Panc1 (cell line): ENCODE data around the gene SH3RF2.

Source experiments
- POLR2AphosphoS5 ChIP-seq: IDR thresholded peaks from 2 replicates; pipeline ENCODE4 v1.6.1; 2012; ENCODE audit warnings: mild to moderate bottlenecking, low read depth, low read length, moderate library complexity
- SIN3A ChIP-seq: IDR thresholded peaks from 2 replicates; pipeline ENCODE4 v1.6.1; 2012; ENCODE audit warnings: low read depth, mild to moderate bottlenecking, low read length, moderate library complexity, borderline replicate concordance; ENCODE audit not compliant: insufficient read depth
- TCF7L2 ChIP-seq: IDR thresholded peaks from 2 replicates; pipeline ENCODE4 v1.6.1; 2011; ENCODE audit warnings: mild to moderate bottlenecking, low read depth, low read length, inconsistent platforms
- TF ChIP-seq, protein P1 (sequence below): fragments of 450-650 bp; IDR thresholded peaks from 2 replicates; pipeline ENCODE4 v1.5.1; 2017; ENCODE audit warnings: mild to moderate bottlenecking
- TF ChIP-seq, protein P2 (sequence below), 2 experiments: IDR thresholded peaks; 2 replicates each; pipeline ENCODE4 v1.6.1; 2011 to 2012; ENCODE audit warnings: low read depth in 2 of 2, control low read depth in 1 of 2, low read length in 1 of 2, mild to moderate bottlenecking in 1 of 2, moderate library complexity in 1 of 2; ENCODE audit not compliant: insufficient read depth in 1 of 2

DNA sequence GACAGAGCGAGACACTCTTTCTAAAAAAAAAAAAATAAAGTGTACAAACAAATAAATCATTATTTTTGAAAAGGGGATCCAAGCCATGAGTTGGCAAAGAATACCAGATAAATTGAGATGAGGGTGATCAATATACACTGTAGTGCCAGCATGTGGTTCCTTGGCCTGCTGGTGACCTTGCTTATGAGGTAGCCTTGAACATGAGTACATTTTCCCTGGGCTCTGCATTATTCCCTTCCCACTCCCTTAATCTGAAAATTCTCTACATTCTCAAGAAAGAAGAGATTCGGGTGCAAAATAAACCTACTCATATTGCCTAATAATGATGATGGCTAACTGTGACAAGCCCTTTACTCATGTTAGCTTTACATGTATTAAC lies 33.3 kb downstream of the SH3RF2 start:
- no peak for TF ChIP-seq POLR2AphosphoS5
- TF ChIP-seq, protein P1, sequence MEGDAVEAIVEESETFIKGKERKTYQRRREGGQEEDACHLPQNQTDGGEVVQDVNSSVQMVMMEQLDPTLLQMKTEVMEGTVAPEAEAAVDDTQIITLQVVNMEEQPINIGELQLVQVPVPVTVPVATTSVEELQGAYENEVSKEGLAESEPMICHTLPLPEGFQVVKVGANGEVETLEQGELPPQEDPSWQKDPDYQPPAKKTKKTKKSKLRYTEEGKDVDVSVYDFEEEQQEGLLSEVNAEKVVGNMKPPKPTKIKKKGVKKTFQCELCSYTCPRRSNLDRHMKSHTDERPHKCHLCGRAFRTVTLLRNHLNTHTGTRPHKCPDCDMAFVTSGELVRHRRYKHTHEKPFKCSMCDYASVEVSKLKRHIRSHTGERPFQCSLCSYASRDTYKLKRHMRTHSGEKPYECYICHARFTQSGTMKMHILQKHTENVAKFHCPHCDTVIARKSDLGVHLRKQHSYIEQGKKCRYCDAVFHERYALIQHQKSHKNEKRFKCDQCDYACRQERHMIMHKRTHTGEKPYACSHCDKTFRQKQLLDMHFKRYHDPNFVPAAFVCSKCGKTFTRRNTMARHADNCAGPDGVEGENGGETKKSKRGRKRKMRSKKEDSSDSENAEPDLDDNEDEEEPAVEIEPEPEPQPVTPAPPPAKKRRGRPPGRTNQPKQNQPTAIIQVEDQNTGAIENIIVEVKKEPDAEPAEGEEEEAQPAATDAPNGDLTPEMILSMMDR = no peak
- TF ChIP-seq, protein P2, sequence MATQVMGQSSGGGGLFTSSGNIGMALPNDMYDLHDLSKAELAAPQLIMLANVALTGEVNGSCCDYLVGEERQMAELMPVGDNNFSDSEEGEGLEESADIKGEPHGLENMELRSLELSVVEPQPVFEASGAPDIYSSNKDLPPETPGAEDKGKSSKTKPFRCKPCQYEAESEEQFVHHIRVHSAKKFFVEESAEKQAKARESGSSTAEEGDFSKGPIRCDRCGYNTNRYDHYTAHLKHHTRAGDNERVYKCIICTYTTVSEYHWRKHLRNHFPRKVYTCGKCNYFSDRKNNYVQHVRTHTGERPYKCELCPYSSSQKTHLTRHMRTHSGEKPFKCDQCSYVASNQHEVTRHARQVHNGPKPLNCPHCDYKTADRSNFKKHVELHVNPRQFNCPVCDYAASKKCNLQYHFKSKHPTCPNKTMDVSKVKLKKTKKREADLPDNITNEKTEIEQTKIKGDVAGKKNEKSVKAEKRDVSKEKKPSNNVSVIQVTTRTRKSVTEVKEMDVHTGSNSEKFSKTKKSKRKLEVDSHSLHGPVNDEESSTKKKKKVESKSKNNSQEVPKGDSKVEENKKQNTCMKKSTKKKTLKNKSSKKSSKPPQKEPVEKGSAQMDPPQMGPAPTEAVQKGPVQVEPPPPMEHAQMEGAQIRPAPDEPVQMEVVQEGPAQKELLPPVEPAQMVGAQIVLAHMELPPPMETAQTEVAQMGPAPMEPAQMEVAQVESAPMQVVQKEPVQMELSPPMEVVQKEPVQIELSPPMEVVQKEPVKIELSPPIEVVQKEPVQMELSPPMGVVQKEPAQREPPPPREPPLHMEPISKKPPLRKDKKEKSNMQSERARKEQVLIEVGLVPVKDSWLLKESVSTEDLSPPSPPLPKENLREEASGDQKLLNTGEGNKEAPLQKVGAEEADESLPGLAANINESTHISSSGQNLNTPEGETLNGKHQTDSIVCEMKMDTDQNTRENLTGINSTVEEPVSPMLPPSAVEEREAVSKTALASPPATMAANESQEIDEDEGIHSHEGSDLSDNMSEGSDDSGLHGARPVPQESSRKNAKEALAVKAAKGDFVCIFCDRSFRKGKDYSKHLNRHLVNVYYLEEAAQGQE (IDR thresholded peaks at IDR 0.05; ENCODE audit: insufficient read depth in 1 of 2, low read depth in 2 of 2, low read length in 1 of 2) = no peak
- TF ChIP-seq SIN3A = no peak
- no peak for TF ChIP-seq TCF7L2
